HK-2 (cell line): ENCODE data around the gene TOMM34.
A peak's percentile ranks its signal among the peaks of the same experiment; 100 is the strongest.

Experiments used
- DNase-seq: peaks from one replicate; pipeline ENCODE4 v3.0.0-alpha.2; 2018; ENCODE audit not compliant: unreplicated experiment

The TOMM34 gene

GRCh38 chr20:44932916-44933315 is 27.3 kb downstream of the TOMM34 start:
- DNase-seq = no peak

GRCh38 chr20:44931911-44932310 is 28.3 kb downstream of the TOMM34 start:
- DNase-seq = no peak

- DNase-seq = no peak
Observed at GRCh38 chr20:44930517-44931168, 29.6 kb downstream of the TOMM34 start.

GRCh38 chr20:44928595-44928994 is 31.6 kb downstream of the TOMM34 start:
- no peak for DNase-seq

GRCh38 chr20:44924541-44924940 is 35.7 kb downstream of the TOMM34 start:
- DNase-seq = no peak

GRCh38 chr20:44921447-44921846 is 38.8 kb downstream of the TOMM34 start:
- DNase-seq = no peak

GRCh38 chr20:44918761-44919160 is 41.4 kb downstream of the TOMM34 start:
- no peak for DNase-seq

- no peak for DNase-seq
Observed at GRCh38 chr20:44918342-44918741, 41.9 kb downstream of the TOMM34 start.

- DNase-seq = no peak
Observed at GRCh38 chr20:44917399-44917798, 42.8 kb downstream of the TOMM34 start.

- no peak for DNase-seq
Observed at GRCh38 chr20:44916586-44916985, 43.6 kb downstream of the TOMM34 start.

- DNase-seq = no peak
Observed at GRCh38 chr20:44914924-44915323, 45.3 kb downstream of the TOMM34 start.

- no peak for DNase-seq
Observed at GRCh38 chr20:44912189-44912588, 48.0 kb downstream of the TOMM34 start.

- peak; percentile 85 for DNase-seq
Observed at GRCh38 chr20:44911264-44911921, 48.8 kb downstream of the TOMM34 start.

GRCh38 chr20:44910690-44911262 is 49.4 kb downstream of the TOMM34 start:
- DNase-seq = peak; percentile 37

- peak; percentile 74 for DNase-seq
Observed at GRCh38 chr20:44909872-44910689, 50.1 kb downstream of the TOMM34 start, which contains the start of gene PABPC1L. PABPC1L (plus strand) TSS chr20:44910060; CDS start chr20:44910144, 84 bp downstream.

GRCh38 chr20:44908987-44909871 is 51.0 kb downstream of the TOMM34 start:
- DNase-seq = no peak

GRCh38 chr20:44904377-44904776 is 55.8 kb downstream of the TOMM34 start:
- no peak for DNase-seq

GRCh38 chr20:44901974-44902373 is 58.2 kb downstream of the TOMM34 start:
- DNase-seq = no peak

- no peak for DNase-seq
Observed at GRCh38 chr20:44900231-44900854, 59.9 kb downstream of the TOMM34 start.

- no peak for DNase-seq
Observed at GRCh38 chr20:44897133-44897532, 63.1 kb downstream of the TOMM34 start.

GRCh38 chr20:44896583-44896982 is 63.6 kb downstream of the TOMM34 start:
- DNase-seq = no peak
